Spleen (tissue), 11 donors: ENCODE results near the gene IQCE. TPM values are rescaled to one million over a fixed set of nuclear protein-coding genes. Genes with fewer than 3 reads are reported as not detected.

Experiments
- DNase-seq: peaks from one replicate; pipeline ENCODE4 v3.0.0-alpha.2; 2020
- H3K27ac ChIP-seq, 8 donors: fragments of 200-600 bp; sonication (generic) in 7 of 8; 1 replicate in 4 of 8; 2 replicates in 4 of 8; pipeline versions ENCODE4 v1.5.0 to v1.8.0; 2016 to 2021; ENCODE audit warnings: inconsistent platforms in 4 of 8, mild to moderate bottlenecking in 4 of 8, moderate library complexity in 1 of 8
- H3K27me3 ChIP-seq, 7 donors: fragments of 200-600 bp; sonication (generic) in 6 of 7; replicated peaks in 1 of 7; 1 replicate in 4 of 7; 2 replicates in 3 of 7; pipeline versions ENCODE4 v1.5.0 to v1.8.0; 2016 to 2021; ENCODE audit warnings: inconsistent platforms in 3 of 7, mild to moderate bottlenecking in 1 of 7
- H3K36me3 ChIP-seq, 6 donors: fragments of 200-600 bp; sonication (generic) in 5 of 6; 1 replicate in 4 of 6; 2 replicates in 2 of 6; pipeline versions ENCODE4 v1.5.0 to v1.8.0; 2016 to 2021; ENCODE audit warnings: inconsistent platforms in 2 of 6
- H3K4me1 ChIP-seq, 6 donors: fragments of 200-600 bp; sonication (generic) in 5 of 6; 1 replicate in 3 of 6; 2 replicates in 3 of 6; pipeline versions ENCODE4 v1.5.0 to v1.8.0; 2016 to 2021; ENCODE audit warnings: inconsistent platforms in 3 of 6
- H3K4me3 ChIP-seq, 8 donors: fragments of 200-600 bp; sonication (generic) in 7 of 8; 1 replicate in 4 of 8; 2 replicates in 4 of 8; pipeline versions ENCODE4 v1.5.0 to v1.8.0; 2016 to 2021; ENCODE audit warnings: inconsistent platforms in 4 of 8, mild to moderate bottlenecking in 4 of 8, moderate library complexity in 2 of 8
- H3K9me3 ChIP-seq, 8 donors: fragments of 200-600 bp; sonication (generic) in 7 of 8; 1 replicate in 4 of 8; 2 replicates in 4 of 8; pipeline versions ENCODE4 v1.5.0 to v1.8.0; 2016 to 2021; ENCODE audit warnings: inconsistent platforms in 4 of 8
- POLR2A ChIP-seq, 3 donors: fragments of 450-650 bp; IDR thresholded peaks; one replicate each; pipeline ENCODE4 v1.5.1; 2017; ENCODE audit warnings: antibody characterized with exemption in 3 of 3, mild to moderate bottlenecking in 1 of 3
- POLR2AphosphoS5 ChIP-seq, 3 donors: sonication (generic); formaldehyde crosslinking; IDR thresholded peaks; one replicate each; pipeline ENCODE4 v1.5.1; 2017; ENCODE audit warnings: antibody characterized with exemption in 3 of 3
- WGBS, 5 donors: extraction: QIAGEN DNeasy Blood & Tissue Kit in 3 of 5; methylation state at CpG; one replicate each; pipeline versions ENCODE4 v1.1.5 to v1.1.7; 2013 to 2018; 5-methylcytosine and 5-hydroxymethylcytosine counted together
- intact Hi-C: fragments of 100-400 bp; cut with DNase I; formaldehyde crosslinking; loops from one replicate; pipeline ENCODE4 v1.15.0; 2023; ENCODE audit warnings: low total_unique reads
- polyA plus RNA-seq, 3 donors: library from polyadenylated mRNA; stranded (reverse); fragments of 200-250 nt; gene quantifications; one replicate each; pipeline ENCODE4 v1.2.1, GENCODE V29; 2013
- total RNA-seq, 7 donors: library from RNA; depleted of rRNA in 3 of 7; stranded (reverse); fragments of >200 nt in 3 of 7; fragmentation: NEBNext Ultra II Directional in 4 of 7; extraction: Animal tissue kit (Norgen Biotek cat#: 25700) in 4 of 7; gene quantifications; one replicate each; pipeline versions ENCODE4 v1.1.0 to v1.2.1, GENCODE V29; 2016 to 2021
- TF ChIP-seq, protein P1 (sequence below), 11 experiments: fragments of 200-600 bp in 7 of 11; fragments of 450-650 bp in 4 of 11; sonication (generic) in 4 of 11; IDR thresholded peaks in 8 of 11; conservative IDR thresholded peaks in 3 of 11; 1 replicate in 7 of 11; 2 replicates in 4 of 11; pipeline versions ENCODE4 v1.4.0 to v1.8.0; 2016 to 2021; ENCODE audit warnings: antibody characterized with exemption in 11 of 11, inconsistent platforms in 4 of 11, mild to moderate bottlenecking in 1 of 11
- donor health status: healthy with polysubstance abuse.
- donor health status: DM: no; HTN: no; CAD: no; lungs with moderate emphysema.
- donor health status: DM: no; HTN: no; CAD: no.
- donor health status: Bipolar disorder and iron deficiency.
- donor health status: healthy.
- donor health status: DM: no; HTN: no; CAD: no.
- donor health status: DM: yes; HTN: yes; CAD: no.

The IQCE gene
- total and polyA plus RNA-seq, 10 donors, result 1.2 to 17.1 (median 11.4) TPM

DNA sequence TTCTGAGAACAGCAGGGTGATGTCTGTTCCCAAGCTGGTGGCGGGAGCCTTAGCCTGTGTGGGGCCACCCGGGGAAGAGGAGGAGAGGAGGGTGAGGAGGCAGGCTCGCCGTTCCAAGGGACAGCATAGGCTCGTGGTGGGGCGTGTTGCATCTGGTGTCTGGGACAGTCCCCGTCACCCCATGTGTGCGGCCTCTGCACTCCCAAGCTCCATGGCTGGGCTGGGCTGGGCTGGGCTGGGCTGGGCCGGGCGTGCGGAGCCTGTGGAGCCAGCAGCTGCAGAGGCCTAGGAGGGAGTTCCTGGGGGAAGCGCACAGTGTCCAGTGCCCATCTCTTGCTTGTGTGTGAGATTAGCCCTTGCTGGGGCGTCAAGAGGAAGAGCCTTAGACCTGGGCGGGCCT is 52.1 kb downstream of the IQCE start:
- intact Hi-C loops, result no loop called here
- H3K36me3 ChIP-seq, result peaks cover 0 to 9% (median 0%) of the 10 kb centered on the region in 6 donors
- no peak overlapping the region for H3K4me3 ChIP-seq
- H3K27me3 ChIP-seq, result no peaks in the 10 kb centered on the region
- no peak for DNase-seq
- TF ChIP-seq POLR2A (IDR thresholded peaks at IDR 0.05), result no peak
- TF ChIP-seq, protein P1, sequence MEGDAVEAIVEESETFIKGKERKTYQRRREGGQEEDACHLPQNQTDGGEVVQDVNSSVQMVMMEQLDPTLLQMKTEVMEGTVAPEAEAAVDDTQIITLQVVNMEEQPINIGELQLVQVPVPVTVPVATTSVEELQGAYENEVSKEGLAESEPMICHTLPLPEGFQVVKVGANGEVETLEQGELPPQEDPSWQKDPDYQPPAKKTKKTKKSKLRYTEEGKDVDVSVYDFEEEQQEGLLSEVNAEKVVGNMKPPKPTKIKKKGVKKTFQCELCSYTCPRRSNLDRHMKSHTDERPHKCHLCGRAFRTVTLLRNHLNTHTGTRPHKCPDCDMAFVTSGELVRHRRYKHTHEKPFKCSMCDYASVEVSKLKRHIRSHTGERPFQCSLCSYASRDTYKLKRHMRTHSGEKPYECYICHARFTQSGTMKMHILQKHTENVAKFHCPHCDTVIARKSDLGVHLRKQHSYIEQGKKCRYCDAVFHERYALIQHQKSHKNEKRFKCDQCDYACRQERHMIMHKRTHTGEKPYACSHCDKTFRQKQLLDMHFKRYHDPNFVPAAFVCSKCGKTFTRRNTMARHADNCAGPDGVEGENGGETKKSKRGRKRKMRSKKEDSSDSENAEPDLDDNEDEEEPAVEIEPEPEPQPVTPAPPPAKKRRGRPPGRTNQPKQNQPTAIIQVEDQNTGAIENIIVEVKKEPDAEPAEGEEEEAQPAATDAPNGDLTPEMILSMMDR (IDR thresholded peaks at IDR 0.05 in 8 of 11, conservative IDR thresholded peaks at IDR 0.05 in 3 of 11), result no peak
- TF ChIP-seq POLR2AphosphoS5 (IDR thresholded peaks at IDR 0.05), result no peak
- 80 to 99% (median 91%) methylated on average over 8 to 14 of the region's 14 CpGs for WGBS, 5 donors
- H3K9me3 ChIP-seq, result no peaks in the 10 kb centered on the region
- H3K4me1 ChIP-seq, result peaks cover 12 to 64% (median 38%) of the 10 kb centered on the region in 6 donors
- H3K27ac ChIP-seq, result no peak overlapping the region

DNA sequence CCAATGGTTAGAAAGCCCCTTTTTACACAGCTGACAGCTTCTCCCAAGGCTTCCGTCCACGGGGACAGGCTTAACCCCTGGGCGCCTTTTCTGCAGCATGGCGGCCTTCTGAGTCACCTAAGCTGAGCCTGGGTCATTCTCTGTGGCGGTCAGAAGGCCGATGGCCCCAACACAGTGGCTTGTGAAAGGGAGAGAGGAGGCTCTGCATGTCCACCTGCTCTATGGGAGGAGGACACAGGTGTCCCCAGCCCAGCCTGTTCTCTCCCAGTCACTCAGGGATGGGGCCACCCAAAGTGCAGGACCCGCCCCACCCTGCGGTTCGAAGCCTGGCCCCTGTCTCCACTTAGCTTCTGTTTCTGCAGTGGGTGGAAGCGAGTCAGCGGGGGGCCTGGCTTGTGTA is 52.6 kb downstream of the IQCE start:
- Histone ChIP-seq H3K27me3 (no peaks in the 10 kb centered on the region), H3K36me3 (peaks cover 0 to 9% (median 0%) of the 10 kb centered on the region in 6 donors), H3K9me3 (no peaks in the 10 kb centered on the region), H3K4me1 (peaks cover 12 to 59% (median 35%) of the 10 kb centered on the region in 6 donors), H3K27ac (no peak overlapping the region), H3K4me3 (no peak overlapping the region)
- no peak for DNase-seq
- TF ChIP-seq POLR2AphosphoS5 (IDR thresholded peaks at IDR 0.05), result no peak
- no peak for TF ChIP-seq POLR2A (IDR thresholded peaks at IDR 0.05)
- TF ChIP-seq, protein P1 (IDR thresholded peaks at IDR 0.05 in 8 of 11, conservative IDR thresholded peaks at IDR 0.05 in 3 of 11), result no peak
- intact Hi-C loops, result no loop called here
- 85 to 99% (median 94%) methylated on average over 2 to 11 of the region's 11 CpGs for WGBS, 5 donors

DNA sequence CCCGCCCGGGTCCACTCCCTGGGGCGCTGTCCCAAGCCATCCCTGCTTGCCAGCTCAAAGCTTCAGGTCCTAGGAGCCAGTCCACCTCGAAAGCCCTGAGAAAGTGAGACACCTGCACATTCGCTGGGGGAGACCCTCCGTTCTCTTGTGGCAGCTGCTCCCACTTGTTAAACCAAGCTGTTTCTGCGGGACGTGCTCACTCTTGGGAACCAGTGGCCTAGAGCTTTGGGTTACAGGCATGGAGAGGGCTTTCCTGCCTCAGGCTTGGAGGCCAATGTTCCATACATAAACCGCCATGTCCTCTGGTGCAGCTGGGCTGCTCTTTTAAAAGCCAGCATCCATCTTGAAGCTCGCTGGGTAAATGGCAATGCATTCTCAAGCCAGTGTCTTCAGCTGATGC is 53.1 kb downstream of the IQCE start:
- TF ChIP-seq POLR2AphosphoS5 (IDR thresholded peaks at IDR 0.05), result no peak
- peaks cover 12 to 54% (median 30%) of the 10 kb centered on the region in 6 donors for H3K4me1 ChIP-seq
- H3K27me3 ChIP-seq, result no peaks in the 10 kb centered on the region
- no peak overlapping the region for H3K4me3 ChIP-seq
- intact Hi-C loops, result no loop called here
- no peaks in the 10 kb centered on the region for H3K9me3 ChIP-seq
- 88 to 93% (median 93%) methylated on average over 9 to 10 of the region's 10 CpGs for WGBS, 5 donors
- DNase-seq, result no peak
- H3K36me3 ChIP-seq, result peaks cover 0 to 9% (median 0%) of the 10 kb centered on the region in 6 donors
- no peak overlapping the region for H3K27ac ChIP-seq

DNA sequence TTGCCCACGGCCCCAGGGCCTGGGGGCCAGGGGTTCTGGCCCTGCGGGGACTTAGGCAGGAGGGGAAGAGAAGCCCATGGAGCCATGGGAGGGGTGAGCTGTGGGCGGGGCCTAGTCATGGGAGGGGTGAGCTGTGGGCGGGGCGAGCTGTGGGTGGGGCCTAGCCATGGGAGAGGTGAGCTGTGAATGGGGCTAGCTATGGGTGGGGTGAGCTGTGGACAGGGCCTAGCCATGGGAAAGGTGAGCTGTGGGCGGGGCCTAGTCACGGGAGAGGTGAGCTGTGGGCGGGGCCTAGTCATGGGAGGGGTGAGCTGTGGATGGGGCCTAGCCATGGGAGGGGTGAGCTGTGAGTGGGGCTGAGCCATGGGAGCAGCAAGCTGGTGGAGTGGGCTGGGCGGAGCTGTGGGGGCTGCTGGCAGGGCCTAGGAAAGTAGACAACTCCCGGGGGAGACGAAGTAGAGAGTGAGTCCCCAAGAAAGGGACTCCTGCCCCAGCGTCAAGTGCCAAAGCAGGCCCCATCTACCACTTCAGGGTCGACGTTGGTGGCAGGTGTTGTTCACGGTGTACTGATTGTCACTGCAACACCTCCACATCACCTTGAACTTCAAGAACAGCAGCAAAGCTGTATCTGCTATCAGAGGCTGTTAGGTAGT is 53.8 kb downstream of the IQCE start:
- no peak for DNase-seq
- intact Hi-C loops, result no loop called here

More for the DNA sequence above, 53.8 kb downstream of the IQCE start:
- no peaks in the 10 kb centered on the region for H3K27me3 ChIP-seq
- no peak overlapping the region for H3K4me3 ChIP-seq
- peaks cover 12 to 47% (median 25%) of the 10 kb centered on the region in 6 donors for H3K4me1 ChIP-seq
- no peak overlapping the region for H3K27ac ChIP-seq
- TF ChIP-seq POLR2A (IDR thresholded peaks at IDR 0.05) (no peak), POLR2AphosphoS5 (IDR thresholded peaks at IDR 0.05) (no peak)
- TF ChIP-seq, protein P1 (IDR thresholded peaks at IDR 0.05 in 8 of 11, conservative IDR thresholded peaks at IDR 0.05 in 3 of 11), result no peak
- no peaks in the 10 kb centered on the region for H3K9me3 ChIP-seq
- peaks cover 0 to 9% (median 0%) of the 10 kb centered on the region in 6 donors for H3K36me3 ChIP-seq
- WGBS, 5 donors, result 81 to 90% (median 86%) methylated on average over 13 to 15 of the region's 15 CpGs
